ENCODE data around the gene KCNA1.

DNA sequence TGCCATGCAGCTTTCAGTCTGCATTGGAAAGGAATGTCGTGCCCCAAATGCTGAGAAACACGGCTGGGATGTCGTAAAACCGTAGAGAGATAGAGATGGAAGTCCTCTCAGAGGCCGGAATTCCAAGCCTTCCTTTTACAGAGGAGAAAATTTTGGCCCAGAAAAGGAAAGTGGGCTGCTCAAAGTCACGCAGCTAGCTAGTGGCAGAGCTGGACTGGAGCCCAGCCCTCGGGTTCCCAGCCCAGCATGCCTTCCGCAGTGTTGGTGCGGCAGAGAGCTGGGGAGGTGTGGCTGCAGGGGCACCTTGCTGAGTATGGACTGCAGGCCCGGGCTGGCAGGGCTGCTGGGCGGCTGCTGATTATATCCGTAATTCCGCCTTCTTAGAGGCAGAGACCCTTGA, 50.3 kb downstream of the KCNA1 start:
- TF ChIP-seq SP1 (IDR thresholded peaks at IDR 0.05; ENCODE audit: low read depth): no peak
- TF ChIP-seq FOSL1 (IDR thresholded peaks at IDR 0.05; ENCODE audit: low read depth): no peak
- TF ChIP-seq, protein P1, sequence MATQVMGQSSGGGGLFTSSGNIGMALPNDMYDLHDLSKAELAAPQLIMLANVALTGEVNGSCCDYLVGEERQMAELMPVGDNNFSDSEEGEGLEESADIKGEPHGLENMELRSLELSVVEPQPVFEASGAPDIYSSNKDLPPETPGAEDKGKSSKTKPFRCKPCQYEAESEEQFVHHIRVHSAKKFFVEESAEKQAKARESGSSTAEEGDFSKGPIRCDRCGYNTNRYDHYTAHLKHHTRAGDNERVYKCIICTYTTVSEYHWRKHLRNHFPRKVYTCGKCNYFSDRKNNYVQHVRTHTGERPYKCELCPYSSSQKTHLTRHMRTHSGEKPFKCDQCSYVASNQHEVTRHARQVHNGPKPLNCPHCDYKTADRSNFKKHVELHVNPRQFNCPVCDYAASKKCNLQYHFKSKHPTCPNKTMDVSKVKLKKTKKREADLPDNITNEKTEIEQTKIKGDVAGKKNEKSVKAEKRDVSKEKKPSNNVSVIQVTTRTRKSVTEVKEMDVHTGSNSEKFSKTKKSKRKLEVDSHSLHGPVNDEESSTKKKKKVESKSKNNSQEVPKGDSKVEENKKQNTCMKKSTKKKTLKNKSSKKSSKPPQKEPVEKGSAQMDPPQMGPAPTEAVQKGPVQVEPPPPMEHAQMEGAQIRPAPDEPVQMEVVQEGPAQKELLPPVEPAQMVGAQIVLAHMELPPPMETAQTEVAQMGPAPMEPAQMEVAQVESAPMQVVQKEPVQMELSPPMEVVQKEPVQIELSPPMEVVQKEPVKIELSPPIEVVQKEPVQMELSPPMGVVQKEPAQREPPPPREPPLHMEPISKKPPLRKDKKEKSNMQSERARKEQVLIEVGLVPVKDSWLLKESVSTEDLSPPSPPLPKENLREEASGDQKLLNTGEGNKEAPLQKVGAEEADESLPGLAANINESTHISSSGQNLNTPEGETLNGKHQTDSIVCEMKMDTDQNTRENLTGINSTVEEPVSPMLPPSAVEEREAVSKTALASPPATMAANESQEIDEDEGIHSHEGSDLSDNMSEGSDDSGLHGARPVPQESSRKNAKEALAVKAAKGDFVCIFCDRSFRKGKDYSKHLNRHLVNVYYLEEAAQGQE (IDR thresholded peaks at IDR 0.05; ENCODE audit: low read depth): no peak
- TF ChIP-seq, protein P2, sequence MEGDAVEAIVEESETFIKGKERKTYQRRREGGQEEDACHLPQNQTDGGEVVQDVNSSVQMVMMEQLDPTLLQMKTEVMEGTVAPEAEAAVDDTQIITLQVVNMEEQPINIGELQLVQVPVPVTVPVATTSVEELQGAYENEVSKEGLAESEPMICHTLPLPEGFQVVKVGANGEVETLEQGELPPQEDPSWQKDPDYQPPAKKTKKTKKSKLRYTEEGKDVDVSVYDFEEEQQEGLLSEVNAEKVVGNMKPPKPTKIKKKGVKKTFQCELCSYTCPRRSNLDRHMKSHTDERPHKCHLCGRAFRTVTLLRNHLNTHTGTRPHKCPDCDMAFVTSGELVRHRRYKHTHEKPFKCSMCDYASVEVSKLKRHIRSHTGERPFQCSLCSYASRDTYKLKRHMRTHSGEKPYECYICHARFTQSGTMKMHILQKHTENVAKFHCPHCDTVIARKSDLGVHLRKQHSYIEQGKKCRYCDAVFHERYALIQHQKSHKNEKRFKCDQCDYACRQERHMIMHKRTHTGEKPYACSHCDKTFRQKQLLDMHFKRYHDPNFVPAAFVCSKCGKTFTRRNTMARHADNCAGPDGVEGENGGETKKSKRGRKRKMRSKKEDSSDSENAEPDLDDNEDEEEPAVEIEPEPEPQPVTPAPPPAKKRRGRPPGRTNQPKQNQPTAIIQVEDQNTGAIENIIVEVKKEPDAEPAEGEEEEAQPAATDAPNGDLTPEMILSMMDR (IDR thresholded peaks at IDR 0.05 in 2 of 3, conservative IDR thresholded peaks at IDR 0.05 in 1 of 3; ENCODE audit: borderline replicate concordance in 1 of 3, insufficient read depth in 1 of 3, low read depth in 2 of 3, low read length in 2 of 3): no peak
- no peak for TF ChIP-seq EZH2 (IDR thresholded peaks at IDR 0.05)
- TF ChIP-seq ZFX (IDR thresholded peaks at IDR 0.05): no peak
- no peak for TF ChIP-seq EZH2phosphoT487 (IDR thresholded peaks at IDR 0.05; ENCODE audit: borderline replicate concordance)
